ENCODE data around the gene DUSP14. TPM values are rescaled to one million over a fixed set of nuclear protein-coding genes. Genes with fewer than 3 reads are reported as not detected.
A peak's percentile ranks its signal among the peaks of the same experiment; 100 is the strongest.

The DUSP14 gene
- total and polyA plus RNA-seq, 10 donors, result 2.6 to 16.3 (median 3.8) TPM

- H3K4me3 ChIP-seq, result no peak overlapping the region
- WGBS, 5 donors, result 90 to 94% (median 92%) methylated on average over 14 to 24 of the region's 24 CpGs
- DNase-seq, result no peak
- intact Hi-C loops (cut with DNase I; ENCODE audit: low total_unique reads), result no loop called here
- H3K4me1 ChIP-seq, result peaks cover 0 to 6% (median 0%) of the 10 kb centered on the region in 6 donors
- H3K27me3 ChIP-seq (replicated peaks in 1 of 7), result no peaks in the 10 kb centered on the region
- H3K36me3 ChIP-seq, result peaks cover 3 to 57% (median 38%) of the 10 kb centered on the region in 6 donors
- no peak overlapping the region for H3K27ac ChIP-seq
- TF ChIP-seq CTCF (IDR thresholded peaks at IDR 0.05 in 8 of 11, conservative IDR thresholded peaks at IDR 0.05 in 3 of 11) (no peak), POLR2A (IDR thresholded peaks at IDR 0.05) (no peak), POLR2AphosphoS5 (IDR thresholded peaks at IDR 0.05) (peak; percentile 38 to 66 (median 44))
- H3K9me3 ChIP-seq, result no peaks in the 10 kb centered on the region
Measured at GRCh38 chr17:37512442-37513068, 22.9 kb downstream of the DUSP14 start.

GRCh38 chr17:37513711-37514110 lies 24.0 kb downstream of the DUSP14 start:
- no peaks in the 10 kb centered on the region for H3K9me3 ChIP-seq
- H3K4me1 ChIP-seq, result peaks cover 0 to 6% (median 0%) of the 10 kb centered on the region in 6 donors
- TF ChIP-seq POLR2A (IDR thresholded peaks at IDR 0.05) (no peak), CTCF (IDR thresholded peaks at IDR 0.05 in 8 of 11, conservative IDR thresholded peaks at IDR 0.05 in 3 of 11) (no peak), POLR2AphosphoS5 (IDR thresholded peaks at IDR 0.05) (peak in 1 of 3 donors; percentile 23)
- H3K27me3 ChIP-seq (replicated peaks in 1 of 7), result no peaks in the 10 kb centered on the region
- no peak overlapping the region for H3K4me3 ChIP-seq
- WGBS, 5 donors, result 95 to 99% (median 96%) methylated on average over 10 of the region's 10 CpGs
- intact Hi-C loops (cut with DNase I; ENCODE audit: low total_unique reads), result no loop called here
- peaks cover 3 to 69% (median 50%) of the 10 kb centered on the region in 6 donors for H3K36me3 ChIP-seq
- no peak overlapping the region for H3K27ac ChIP-seq
- no peak for DNase-seq

- no peaks in the 10 kb centered on the region for H3K27me3 ChIP-seq (replicated peaks in 1 of 7)
- intact Hi-C loops (cut with DNase I; ENCODE audit: low total_unique reads), result no loop called here
- WGBS, 5 donors, result 75 to 87% (median 82%) methylated on average over 6 of the region's 6 CpGs
- peaks cover 5 to 93% (median 72%) of the 10 kb centered on the region in 6 donors for H3K36me3 ChIP-seq
- H3K4me1 ChIP-seq, result peaks cover 0 to 6% (median 0%) of the 10 kb centered on the region in 6 donors
- no peak overlapping the region for H3K27ac ChIP-seq
- no peaks in the 10 kb centered on the region for H3K9me3 ChIP-seq
- DNase-seq, result no peak
- TF ChIP-seq POLR2AphosphoS5 (IDR thresholded peaks at IDR 0.05), result no peak
- no peak for TF ChIP-seq CTCF (IDR thresholded peaks at IDR 0.05 in 8 of 11, conservative IDR thresholded peaks at IDR 0.05 in 3 of 11)
- TF ChIP-seq POLR2A (IDR thresholded peaks at IDR 0.05), result no peak
- H3K4me3 ChIP-seq, result no peak overlapping the region
Measured at GRCh38 chr17:37516127-37516571, 26.5 kb downstream of the DUSP14 start.

- TF ChIP-seq POLR2A (IDR thresholded peaks at IDR 0.05), result no peak
- TF ChIP-seq CTCF (IDR thresholded peaks at IDR 0.05 in 8 of 11, conservative IDR thresholded peaks at IDR 0.05 in 3 of 11), result no peak
- TF ChIP-seq POLR2AphosphoS5 (IDR thresholded peaks at IDR 0.05), result no peak
- Histone ChIP-seq H3K27ac (no peak overlapping the region), H3K36me3 (peaks cover 5 to 100% (median 66%) of the 10 kb centered on the region in 6 donors), H3K9me3 (no peaks in the 10 kb centered on the region), H3K4me3 (no peak overlapping the region), H3K4me1 (peaks cover 0 to 6% (median 0%) of the 10 kb centered on the region in 6 donors), H3K27me3 (replicated peaks in 1 of 7) (no peaks in the 10 kb centered on the region)
- 93 to 98% (median 95%) methylated on average over 4 of the region's 4 CpGs for whole genome bisulfite sequencing, 5 donors
- no peak for DNase-seq
- intact Hi-C loops (cut with DNase I; ENCODE audit: low total_unique reads), result no loop called here
Measured at GRCh38 chr17:37517881-37518280, 28.2 kb downstream of the DUSP14 start.

Data from spleen (tissue), 11 donors.